Natural killer cell treated with Interleukin-12 subunit alpha and Interleukin-12 subunit beta and Interleukin-15 and Interleukin-18, amount 100 ng/mL, for 72 hours (primary cell): Measurements from ENCODE around the gene PCDHGB6. TPM values are rescaled to one million over a fixed set of nuclear protein-coding genes. Genes with fewer than 3 reads are reported as not detected.
"Not testable (repeated sequence)": the region's sequence is repeated elsewhere in the genome, so short reads cannot be mapped to it uniquely, and the experiment has no call there.

Source experiments
- ATAC-seq, 2 donors: fragments of 150-1000 bp; cut with Tn5 transposase in 1 of 2; sonication (Bioruptor Pico), chemical (Tn5 transposase) in 1 of 2; 2 replicates each; pipeline ENCODE4 v1.10.0; 2021
- DNase-seq: peaks from one replicate; pipeline ENCODE4 v3.0.0; 2022; ENCODE audit warnings: low spot score
- H3K27ac Mint-ChIP-seq, 2 donors: 1 replicate in 1 of 2; 2 replicates in 1 of 2; pipeline ENCODE4 v1.8.0; 2022; ENCODE audit warnings: mixed read lengths in 2 of 2, mild to moderate bottlenecking in 1 of 2, moderate library complexity in 1 of 2
- H3K27me3 Mint-ChIP-seq, 2 donors: 1 replicate in 1 of 2; 2 replicates in 1 of 2; pipeline ENCODE4 v1.8.0; 2022; ENCODE audit warnings: mixed read lengths in 2 of 2
- H3K36me3 Mint-ChIP-seq: one replicate; pipeline ENCODE4 v1.8.0; 2022; ENCODE audit warnings: mixed read lengths
- H3K4me1 Mint-ChIP-seq, 2 donors: 1 replicate in 1 of 2; 2 replicates in 1 of 2; pipeline ENCODE4 v1.8.0; 2022; ENCODE audit warnings: low read depth in 2 of 2, mixed read lengths in 2 of 2, mild to moderate bottlenecking in 1 of 2
- H3K4me3 Mint-ChIP-seq: one replicate; pipeline ENCODE4 v1.8.0; 2022; ENCODE audit warnings: mixed read lengths
- H3K9me3 Mint-ChIP-seq: 2 replicates; pipeline ENCODE4 v1.8.0; 2022; ENCODE audit warnings: mixed read lengths
- total RNA-seq, 2 donors: library from RNA; stranded (reverse); gene quantifications; one replicate each; pipeline ENCODE4 v1.2.3, GENCODE V29; 2022

PCDHGB6 gene
- total RNA-seq: 1 to 10 TPM in 1 of 2 donors, under 1 TPM in 1; 0.89 to 1.1 TPM

DNA sequence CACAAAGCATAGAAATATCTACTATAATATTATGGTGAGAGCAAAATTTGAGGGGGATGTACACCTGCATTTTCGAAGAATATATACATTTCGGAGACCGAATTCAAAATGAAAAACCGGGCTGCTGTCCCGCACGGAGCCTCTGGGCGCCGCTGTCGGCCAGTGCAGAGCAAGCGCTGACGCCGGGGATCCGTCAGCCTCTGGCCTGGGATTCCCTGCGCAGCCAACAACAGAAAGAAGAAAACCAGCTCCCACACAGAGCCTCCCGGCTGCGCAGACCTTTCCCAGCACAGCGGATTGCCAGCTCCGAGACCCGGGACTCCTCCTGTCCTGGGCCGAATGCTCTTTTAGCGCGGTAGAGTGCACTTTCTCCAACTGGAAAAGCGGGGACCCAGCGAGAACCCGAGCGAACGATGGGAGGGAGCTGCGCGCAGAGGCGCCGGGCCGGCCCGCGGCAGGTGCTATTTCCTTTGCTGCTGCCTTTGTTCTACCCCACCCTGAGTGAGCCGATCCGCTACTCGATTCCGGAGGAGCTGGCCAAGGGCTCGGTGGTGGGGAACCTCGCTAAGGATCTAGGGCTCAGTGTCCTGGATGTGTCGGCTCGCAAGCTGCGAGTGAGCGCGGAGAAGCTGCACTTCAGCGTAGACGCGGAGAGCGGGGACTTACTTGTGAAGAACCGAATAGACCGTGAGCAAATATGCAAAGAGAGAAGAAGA lies at the start of gene PCDHGB6:
PCDHGB6 (plus strand) TSS at position 232 of the 716 bp plus-strand sequence; CDS start at position 414, 182 bp downstream.
- peak within 1 kb of the TSS; percentile 76 for H3K4me3 Mint-ChIP-seq
- H3K27ac Mint-ChIP-seq: peak within 1 kb of the TSS; percentile 9 to 35
- not testable (repeated sequence) for H3K9me3 Mint-ChIP-seq
- DNase-seq: peak; percentile 75
- H3K27me3 Mint-ChIP-seq: peaks cover 24 to 60% of the 10 kb centered on the region in 2 donors
- peaks cover 19% of the 10 kb centered on the region for H3K36me3 Mint-ChIP-seq
- peak; percentile 80 to 92 for ATAC-seq
- peaks cover 20% of the 10 kb centered on the region in 2 donors for H3K4me1 Mint-ChIP-seq

DNA sequence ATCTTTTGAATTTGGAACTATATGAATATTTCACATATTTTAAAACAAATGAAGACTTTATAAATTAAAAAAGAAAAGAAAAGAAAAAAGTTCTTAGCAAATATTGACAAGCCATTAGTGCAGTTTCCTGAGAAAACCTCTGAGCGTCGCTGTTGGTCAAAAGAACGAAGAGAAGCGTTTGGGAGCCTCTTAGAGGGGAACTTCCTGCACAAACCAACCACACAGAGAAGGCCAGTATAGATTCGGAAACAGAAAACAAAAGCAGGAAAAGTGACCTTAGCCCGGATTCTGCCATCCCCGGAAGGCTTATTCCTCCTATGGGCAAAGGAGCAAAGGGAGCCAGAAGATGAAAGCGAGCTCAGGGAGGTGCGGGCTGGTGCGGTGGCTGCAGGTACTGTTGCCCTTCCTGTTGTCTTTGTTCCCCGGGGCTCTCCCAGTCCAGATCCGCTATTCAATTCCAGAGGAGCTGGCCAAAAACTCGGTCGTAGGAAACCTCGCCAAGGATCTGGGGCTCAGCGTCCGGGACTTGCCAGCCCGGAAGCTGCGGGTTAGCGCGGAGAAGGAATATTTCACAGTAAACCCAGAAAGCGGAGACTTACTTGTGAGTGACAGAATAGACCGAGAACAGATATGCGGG lies 47.9 kb upstream of the PCDHGB6 start, which contains the start of gene PCDHGB2:
PCDHGB2 (plus strand) TSS at position 205 of the 637 bp plus-strand sequence; CDS start at position 347, 142 bp downstream.
- Mint-ChIP-seq H3K4me3 (peak within 1 kb of the TSS; percentile 74), H3K27me3 (peaks cover 54 to 72% of the 10 kb centered on the region in 2 donors), H3K4me1 (peaks cover 3 to 5% of the 10 kb centered on the region in 2 donors), H3K36me3 (peaks cover 34% of the 10 kb centered on the region), H3K27ac (no peak within 1 kb of the TSS), H3K9me3 (peaks cover 15% of the 10 kb centered on the region)
- DNase-seq: no peak
- peak in 1 of 2 donors; percentile 41 for ATAC-seq

GRCh38 chr5:141360685-141361084 lies 47.1 kb upstream of the PCDHGB6 start:
- no peak overlapping the region for H3K27ac Mint-ChIP-seq

DNA sequence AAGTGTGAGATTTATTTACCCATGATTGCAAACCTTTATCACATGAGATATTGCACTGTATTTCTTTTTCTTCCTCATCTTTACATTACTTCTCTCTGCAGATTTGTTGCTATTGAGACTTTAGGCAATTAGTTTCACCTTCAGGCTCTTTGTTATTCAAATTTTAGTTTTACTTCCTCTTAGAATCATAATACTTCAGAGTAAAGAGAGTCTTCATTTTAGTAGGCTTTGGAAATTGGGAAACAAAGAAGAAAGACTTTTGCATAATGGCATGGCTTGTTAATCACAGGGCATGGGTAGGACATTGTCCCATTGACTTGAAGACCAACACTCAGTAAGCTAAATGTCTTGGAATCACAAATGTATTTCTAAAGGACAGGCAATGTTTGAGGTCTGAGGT lies 45.1 kb upstream of the PCDHGB6 start:
- DNase-seq (no peak), ATAC-seq (no peak)
- Mint-ChIP-seq H3K27me3 (peaks cover 53 to 74% of the 10 kb centered on the region in 2 donors), H3K4me3 (no peak overlapping the region), H3K27ac (no peak overlapping the region), H3K9me3 (peaks cover 15% of the 10 kb centered on the region), H3K4me1 (peaks cover 3 to 5% of the 10 kb centered on the region in 2 donors), H3K36me3 (peaks cover 38% of the 10 kb centered on the region)

More at GRCh38 chr5:141360685-141361084, 47.1 kb upstream of the PCDHGB6 start:
- DNase-seq: no peak
- Mint-ChIP-seq H3K9me3 (peaks cover 15% of the 10 kb centered on the region), H3K4me3 (no peak overlapping the region), H3K4me1 (peaks cover 3 to 5% of the 10 kb centered on the region in 2 donors), H3K36me3 (peaks cover 41% of the 10 kb centered on the region), H3K27me3 (peaks cover 55 to 76% of the 10 kb centered on the region in 2 donors)
- no peak for ATAC-seq

DNA sequence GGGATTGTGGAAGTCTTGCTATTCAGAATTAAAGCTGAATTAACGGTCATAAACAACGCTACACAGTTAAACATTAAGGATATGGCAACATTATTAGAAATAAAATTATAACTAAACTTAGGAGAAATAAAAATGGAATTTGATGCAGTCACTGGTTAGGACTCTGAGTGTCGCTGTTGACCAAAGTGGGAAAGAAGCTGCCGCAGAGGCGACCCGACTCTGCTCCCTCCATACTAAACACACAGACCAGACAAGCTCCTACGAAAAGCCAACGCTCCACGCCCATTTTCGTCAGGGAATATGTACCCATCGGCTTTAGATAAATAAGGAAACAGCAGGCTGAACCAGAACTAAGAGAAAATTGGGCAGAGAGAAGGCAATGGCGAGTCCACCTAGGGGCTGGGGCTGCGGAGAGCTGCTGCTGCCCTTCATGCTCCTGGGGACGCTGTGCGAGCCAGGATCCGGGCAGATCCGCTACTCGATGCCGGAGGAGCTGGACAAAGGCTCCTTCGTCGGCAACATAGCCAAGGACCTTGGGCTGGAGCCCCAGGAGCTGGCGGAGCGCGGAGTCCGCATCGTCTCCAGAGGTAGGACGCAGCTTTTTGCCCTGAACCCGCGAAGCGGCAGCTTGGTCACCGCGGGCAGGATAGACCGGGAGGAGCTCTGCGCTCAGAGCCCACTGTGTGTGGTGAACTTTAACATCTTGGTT lies 43.7 kb upstream of the PCDHGB6 start, which contains the start of gene PCDHGA5:
PCDHGA5 (plus strand) TSS at position 211 of the 709 bp plus-strand sequence; CDS start at position 380, 169 bp downstream.
- Mint-ChIP-seq H3K36me3 (peaks cover 34% of the 10 kb centered on the region), H3K4me1 (peaks cover 3 to 5% of the 10 kb centered on the region in 2 donors), H3K27ac (peak within 1 kb of the TSS in 1 of 2 donors; percentile 47), H3K4me3 (no peak within 1 kb of the TSS), H3K27me3 (peaks cover 55 to 75% of the 10 kb centered on the region in 2 donors), H3K9me3 (peaks cover 10% of the 10 kb centered on the region)
- DNase-seq (no peak), ATAC-seq (no peak)

- no peak overlapping the region for H3K4me3 Mint-ChIP-seq
- peaks cover 3 to 4% of the 10 kb centered on the region in 2 donors for H3K4me1 Mint-ChIP-seq
- no peak for ATAC-seq
- no peak overlapping the region for H3K27ac Mint-ChIP-seq
- H3K9me3 Mint-ChIP-seq: peaks cover 6% of the 10 kb centered on the region
- peaks cover 24% of the 10 kb centered on the region for H3K36me3 Mint-ChIP-seq
- DNase-seq: no peak
- peaks cover 57 to 78% of the 10 kb centered on the region in 2 donors for H3K27me3 Mint-ChIP-seq
Observed at GRCh38 chr5:141366016-141366896, 41.6 kb upstream of the PCDHGB6 start.

- Mint-ChIP-seq H3K4me3 (peak within 1 kb of the TSS; percentile 80), H3K9me3 (peaks cover 6% of the 10 kb centered on the region), H3K27ac (no peak within 1 kb of the TSS), H3K27me3 (peaks cover 47 to 63% of the 10 kb centered on the region in 2 donors), H3K4me1 (peaks cover 4 to 8% of the 10 kb centered on the region in 2 donors), H3K36me3 (peaks cover 18% of the 10 kb centered on the region)
- no peak for DNase-seq
- peak in 1 of 2 donors; percentile 44 for ATAC-seq
Observed at GRCh38 chr5:141369994-141370848, 37.6 kb upstream of the PCDHGB6 start, which contains the start of gene PCDHGB3. TSS of gene PCDHGB3 (plus strand) at chr5:141370242. CDS start at chr5:141370395, 153 bp downstream.

- DNase-seq (no peak), ATAC-seq (no peak)
- Mint-ChIP-seq H3K4me3 (no peak overlapping the region), H3K36me3 (peaks cover 17% of the 10 kb centered on the region), H3K27me3 (peaks cover 44 to 49% of the 10 kb centered on the region in 2 donors), H3K4me1 (peaks cover 4 to 8% of the 10 kb centered on the region in 2 donors), H3K9me3 (peaks cover 6% of the 10 kb centered on the region), H3K27ac (no peak overlapping the region)
Observed at GRCh38 chr5:141371572-141372475, 36.0 kb upstream of the PCDHGB6 start.

DNA sequence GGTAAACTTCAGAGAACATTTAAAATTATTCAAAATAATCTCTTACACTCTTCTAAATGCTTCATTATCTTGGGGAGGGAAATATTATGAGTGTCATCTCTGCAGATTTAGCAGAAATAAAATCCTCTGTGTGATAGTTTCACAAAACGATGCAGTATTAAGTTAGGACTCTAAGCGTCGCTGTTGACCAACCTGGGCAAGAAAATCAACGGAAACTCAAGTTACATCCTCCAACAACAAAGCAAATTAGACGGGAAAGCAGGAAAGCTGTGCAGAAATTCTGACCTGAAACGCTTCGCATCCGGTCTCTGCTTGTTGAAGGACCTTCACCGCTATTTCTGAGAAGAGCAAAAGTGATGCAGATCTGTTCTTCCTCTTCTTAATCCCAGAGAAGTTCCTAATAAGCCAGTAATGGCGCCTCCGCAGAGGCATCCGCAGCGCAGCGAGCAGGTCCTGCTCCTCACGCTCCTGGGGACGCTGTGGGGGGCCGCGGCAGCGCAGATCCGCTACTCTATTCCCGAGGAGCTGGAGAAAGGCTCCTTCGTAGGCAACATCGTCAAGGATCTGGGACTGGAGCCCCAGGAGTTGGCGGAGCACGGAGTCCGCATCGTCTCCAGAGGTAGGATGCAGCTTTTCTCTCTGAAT lies 34.0 kb upstream of the PCDHGB6 start, which contains the start of gene PCDHGA6:
PCDHGA6 (plus strand) TSS at position 219 of the 645 bp plus-strand sequence; CDS start at position 412, 193 bp downstream.
- H3K27ac Mint-ChIP-seq: no peak within 1 kb of the TSS
- H3K4me1 Mint-ChIP-seq: peaks cover 4 to 8% of the 10 kb centered on the region in 2 donors
- peaks cover 45 to 47% of the 10 kb centered on the region in 2 donors for H3K27me3 Mint-ChIP-seq
- DNase-seq (no peak), ATAC-seq (no peak)
- H3K36me3 Mint-ChIP-seq: peaks cover 17% of the 10 kb centered on the region
- peaks cover 6% of the 10 kb centered on the region for H3K9me3 Mint-ChIP-seq
- peak within 1 kb of the TSS; percentile 33 for H3K4me3 Mint-ChIP-seq

DNA sequence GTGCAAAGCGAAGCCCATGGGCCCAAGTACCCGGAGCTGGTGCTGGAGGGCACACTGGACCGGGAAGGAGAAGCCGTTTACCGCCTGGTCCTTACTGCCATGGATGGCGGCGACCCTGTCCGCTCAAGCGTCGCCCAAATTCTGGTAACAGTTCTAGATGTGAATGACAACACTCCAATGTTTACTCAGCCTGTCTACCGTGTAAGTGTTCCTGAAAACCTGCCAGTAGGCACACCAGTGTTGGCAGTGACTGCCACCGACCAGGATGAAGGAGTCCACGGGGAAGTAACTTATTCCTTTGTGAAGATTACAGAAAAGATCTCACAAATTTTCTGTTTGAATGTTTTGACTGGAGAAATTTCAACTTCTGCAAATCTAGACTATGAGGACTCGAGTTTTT lies 33.2 kb upstream of the PCDHGB6 start:
- Mint-ChIP-seq H3K27me3 (peaks cover 41 to 44% of the 10 kb centered on the region in 2 donors), H3K4me1 (peaks cover 4 to 8% of the 10 kb centered on the region in 2 donors), H3K36me3 (peaks cover 17% of the 10 kb centered on the region), H3K4me3 (no peak overlapping the region), H3K27ac (no peak overlapping the region), H3K9me3 (peaks cover 6% of the 10 kb centered on the region)
- DNase-seq (no peak), ATAC-seq (no peak)
